Body of pancreas (tissue), 4 donors: ENCODE measurements around the gene PDLIM7.

Source experiments
- CTCF ChIP-seq, 7 experiments: fragments of 450-650 bp in 4 of 7; fragments of 200-600 bp in 3 of 7; sonication (generic) in 3 of 7; IDR thresholded peaks; one replicate each; pipeline ENCODE4 v1.5.1; 2016 to 2019; ENCODE audit warnings: antibody characterized with exemption in 7 of 7
- POLR2A ChIP-seq, 3 donors: fragments of 450-650 bp; IDR thresholded peaks; one replicate each; pipeline ENCODE4 v1.6.1; 2016; ENCODE audit warnings: antibody characterized with exemption in 3 of 3, mild to moderate bottlenecking in 2 of 3

- TF ChIP-seq CTCF (IDR thresholded peaks at IDR 0.05) (no peak), POLR2A (IDR thresholded peaks at IDR 0.05) (peak in 1 of 3 donors; percentile 40)
These were observed 13.2 kb upstream of the PDLIM7 start for GRCh38 chr5:177510567-177511053.
